Stomach smooth muscle (tissue), 2 donors: Measurements from ENCODE around the gene KIF5A.
"Not testable (repeated sequence)": the region's sequence is repeated elsewhere in the genome, so short reads cannot be mapped to it uniquely, and the experiment has no call there.

ENCODE experiments used
- H3K27ac ChIP-seq: one replicate; pipeline ENCODE4 v1.7.0; 2013; ENCODE audit warnings: mild to moderate bottlenecking, low read length, inconsistent platforms
- H3K27me3 ChIP-seq, 2 donors: one replicate each; pipeline ENCODE4 v1.7.0; 2013; ENCODE audit warnings: low read length in 2 of 2; ENCODE audit not compliant: insufficient read depth in 2 of 2, control insufficient read depth in 1 of 2
- H3K36me3 ChIP-seq, 2 donors: one replicate each; pipeline ENCODE4 v1.7.0; 2013; ENCODE audit warnings: low read length in 2 of 2; ENCODE audit not compliant: control insufficient read depth in 2 of 2, insufficient read depth in 2 of 2
- H3K4me1 ChIP-seq: one replicate; pipeline ENCODE4 v1.7.0; 2013; ENCODE audit warnings: low read length; ENCODE audit not compliant: control insufficient read depth, insufficient read depth
- H3K4me3 ChIP-seq, 2 donors: one replicate each; pipeline ENCODE4 v1.7.0; 2013; ENCODE audit warnings: low read length in 2 of 2
- H3K9ac ChIP-seq, 2 donors: one replicate each; pipeline ENCODE4 v1.7.0; 2013; ENCODE audit warnings: low read length in 2 of 2, mild to moderate bottlenecking in 1 of 2
- H3K9me3 ChIP-seq, 2 donors: one replicate each; pipeline ENCODE4 v1.7.0; 2013; ENCODE audit warnings: low read length in 2 of 2; ENCODE audit not compliant: control insufficient read depth in 2 of 2
- donor health status: healthy.
- donor health status: Pancreatic carcinoma.

The KIF5A gene

DNA sequence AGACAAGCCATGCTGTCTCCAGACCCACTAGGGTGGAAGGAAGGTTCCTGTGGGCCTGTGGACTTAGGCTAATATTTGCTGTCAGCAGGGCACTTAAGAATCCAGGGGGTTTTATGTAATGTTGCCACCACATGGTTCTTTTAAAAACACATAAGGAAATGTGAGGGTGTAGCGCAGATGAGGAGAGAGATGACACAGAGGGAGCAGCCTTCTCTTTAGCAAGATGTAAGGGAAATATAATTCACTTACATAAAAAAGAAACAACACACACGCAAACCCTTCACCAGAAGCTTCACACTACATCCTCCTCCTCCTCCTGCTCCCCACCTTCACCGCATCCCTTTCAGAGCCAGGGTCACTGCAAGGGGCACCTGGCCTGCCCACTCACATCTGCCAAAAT is 36.3 kb downstream of the KIF5A start:
- Histone ChIP-seq H3K36me3 (no peaks in the 10 kb centered on the region), H3K27me3 (peaks cover 0 to 3% of the 10 kb centered on the region in 2 donors), H3K9me3 (no peaks in the 10 kb centered on the region)

DNA sequence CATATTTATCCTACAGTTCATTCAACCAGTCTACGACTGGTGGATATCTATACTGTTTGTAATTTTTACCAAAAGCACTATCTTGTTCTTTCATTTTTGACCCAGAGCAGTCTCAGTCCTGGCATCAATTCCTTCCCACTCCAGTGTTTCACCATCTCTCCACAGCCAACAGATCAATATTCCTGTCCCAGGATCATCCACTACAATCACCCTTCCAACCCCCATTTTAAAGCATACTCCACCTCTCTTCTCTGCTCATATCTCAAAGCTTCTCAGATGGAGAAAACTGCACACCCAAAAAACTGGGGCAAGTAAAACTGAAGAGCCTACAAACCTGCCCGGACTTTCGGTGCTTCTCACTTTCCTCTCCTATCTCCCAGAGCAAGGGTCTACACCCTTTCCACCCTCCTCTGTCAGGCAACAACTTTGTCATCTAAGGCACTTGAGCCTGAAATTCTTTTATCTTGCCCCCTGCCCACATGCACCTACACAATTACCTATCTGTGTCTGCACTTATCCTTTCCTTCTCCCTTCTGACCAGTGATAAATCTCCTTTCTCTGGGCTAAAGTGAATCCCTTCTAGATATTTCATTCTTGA is 37.1 kb downstream of the KIF5A start:
- Histone ChIP-seq H3K27ac (no peak overlapping the region), H3K4me1 (peaks cover 11% of the 10 kb centered on the region), H3K36me3 (no peaks in the 10 kb centered on the region), H3K9me3 (no peaks in the 10 kb centered on the region), H3K9ac (no peak overlapping the region), H3K27me3 (peaks cover 0 to 3% of the 10 kb centered on the region in 2 donors), H3K4me3 (no peak overlapping the region)

More for the DNA sequence above, 36.3 kb downstream of the KIF5A start:
- Histone ChIP-seq H3K9ac (no peak overlapping the region), H3K4me1 (peaks cover 7% of the 10 kb centered on the region), H3K27ac (no peak overlapping the region), H3K4me3 (no peak overlapping the region)

- H3K27ac ChIP-seq, H3K4me3 ChIP-seq, H3K9ac ChIP-seq, H3K9me3 ChIP-seq, H3K27me3 ChIP-seq, H3K36me3 ChIP-seq: not testable (repeated sequence)
- peaks cover 15% of the 10 kb centered on the region for H3K4me1 ChIP-seq
Measured at GRCh38 chr12:57588951-57589610, 39.2 kb downstream of the KIF5A start.

DNA sequence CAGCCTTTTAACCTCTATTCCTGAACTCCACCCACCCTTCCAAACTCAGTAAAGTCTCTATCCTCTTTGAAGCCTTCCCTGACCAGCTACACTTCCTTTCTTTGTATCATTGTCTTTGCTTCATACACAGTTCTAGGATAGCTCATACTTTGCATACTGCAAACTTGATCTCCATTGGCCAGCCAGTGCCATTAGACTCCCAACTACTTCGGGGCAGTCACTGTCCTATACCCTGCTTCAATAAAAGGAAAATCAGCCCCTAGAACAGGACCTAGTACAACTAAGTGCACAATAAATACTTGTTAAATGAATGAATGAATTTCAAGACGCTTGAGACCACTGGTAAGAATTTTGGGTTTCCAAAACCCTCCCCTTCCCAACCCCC is 40.6 kb downstream of the KIF5A start:
- H3K36me3 ChIP-seq = peaks cover 0 to 7% of the 10 kb centered on the region in 2 donors
- peak overlapping the region; percentile 67 to 80 for H3K9ac ChIP-seq
- peaks cover 15% of the 10 kb centered on the region for H3K4me1 ChIP-seq
- peak overlapping the region; percentile 55 for H3K27ac ChIP-seq
- peak overlapping the region; percentile 88 to 92 for H3K4me3 ChIP-seq
- no peaks in the 10 kb centered on the region for H3K9me3 ChIP-seq
- H3K27me3 ChIP-seq = no peaks in the 10 kb centered on the region

DNA sequence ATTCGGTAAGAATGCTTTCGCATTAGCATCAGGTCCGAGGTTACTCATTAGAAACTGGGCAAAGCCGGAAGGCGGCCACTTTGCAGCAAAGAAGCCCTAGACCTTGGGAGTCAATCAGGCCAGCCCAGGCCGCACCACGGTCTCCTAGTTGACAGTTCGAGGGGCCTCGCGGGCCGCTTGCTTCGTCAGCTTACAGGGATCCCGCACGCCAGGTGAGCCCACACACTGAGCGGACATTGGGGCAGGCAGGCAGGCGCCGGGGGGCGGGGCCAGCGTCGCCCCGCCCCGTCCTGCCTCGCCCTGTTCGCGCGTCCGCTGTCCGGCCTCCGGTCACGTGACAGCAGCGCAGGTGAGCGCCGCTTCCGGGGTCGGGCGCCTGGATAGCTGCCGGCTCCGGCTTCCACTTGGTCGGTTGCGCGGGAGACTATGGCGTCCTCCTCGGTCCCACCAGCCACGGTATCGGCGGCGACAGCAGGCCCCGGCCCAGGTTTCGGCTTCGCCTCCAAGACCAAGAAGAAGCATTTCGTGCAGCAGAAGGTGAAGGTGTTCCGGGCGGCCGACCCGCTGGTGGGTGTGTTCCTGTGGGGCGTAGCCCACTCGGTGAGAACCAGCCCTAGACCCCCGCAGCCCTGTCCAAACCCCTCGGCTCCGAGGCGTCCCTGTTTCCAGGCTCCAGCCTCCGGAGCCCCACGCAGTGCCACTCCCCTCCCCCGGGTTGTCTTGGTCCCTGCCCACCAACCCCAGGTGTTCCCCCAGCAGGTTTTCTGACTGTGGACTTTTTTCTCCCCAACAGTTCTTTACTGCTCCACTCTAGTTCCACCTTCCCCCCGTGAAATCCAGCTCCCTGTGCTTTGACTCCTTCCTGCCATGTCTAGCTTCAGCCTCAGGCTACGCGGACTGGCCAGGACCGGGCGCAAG is 41.3 kb downstream of the KIF5A start, which contains the start of gene PIP4K2C:
Gene PIP4K2C, plus strand, starts transcription at position 329 of the 918 bp plus-strand sequence. Its CDS starts 98 bp downstream, at position 427.
- H3K4me3 ChIP-seq = peak within 1 kb of the TSS; percentile 88 to 92
- peaks cover 15% of the 10 kb centered on the region for H3K4me1 ChIP-seq
- no peaks in the 10 kb centered on the region for H3K27me3 ChIP-seq
- peak within 1 kb of the TSS; percentile 67 to 80 for H3K9ac ChIP-seq
- H3K9me3 ChIP-seq = no peaks in the 10 kb centered on the region
- H3K27ac ChIP-seq = peak within 1 kb of the TSS; percentile 55
- H3K36me3 ChIP-seq = peaks cover 4 to 13% of the 10 kb centered on the region in 2 donors

DNA sequence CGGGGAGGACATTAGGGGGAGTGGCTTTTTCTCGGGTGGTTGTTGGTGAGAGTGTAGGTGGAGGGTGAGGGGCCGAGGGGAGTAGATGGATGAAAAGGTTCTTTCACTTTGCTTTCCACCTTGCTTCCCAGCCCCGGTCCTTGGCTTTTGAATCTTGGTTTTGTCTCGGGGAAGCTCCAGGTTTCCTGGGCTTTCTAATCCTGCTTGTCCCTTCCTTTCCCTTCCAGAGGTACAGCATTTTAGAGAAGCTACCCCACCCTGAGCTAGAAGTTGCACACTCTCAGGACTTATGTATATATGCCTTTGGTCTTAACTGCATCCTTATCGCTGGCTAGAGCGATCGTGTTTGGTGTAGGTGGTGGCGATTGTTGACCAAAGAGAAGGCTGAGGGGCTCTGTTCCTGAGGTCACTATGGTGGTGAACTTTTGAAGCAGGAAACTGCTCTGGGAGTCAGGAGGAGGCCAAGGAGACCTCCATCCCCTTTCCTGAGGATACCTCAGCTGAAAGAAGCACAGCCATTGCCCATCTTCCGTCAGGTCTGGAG is 42.0 kb downstream of the KIF5A start:
- Histone ChIP-seq H3K27ac (peak overlapping the region; percentile 55), H3K4me1 (peaks cover 15% of the 10 kb centered on the region), H3K27me3 (no peaks in the 10 kb centered on the region), H3K4me3 (peak overlapping the region; percentile 88 to 92), H3K9ac (peak overlapping the region; percentile 67 to 80), H3K9me3 (no peaks in the 10 kb centered on the region), H3K36me3 (peaks cover 4 to 20% of the 10 kb centered on the region in 2 donors)

- peaks cover 8 to 21% of the 10 kb centered on the region in 2 donors for H3K36me3 ChIP-seq
- no peak overlapping the region for H3K9ac ChIP-seq
- peaks cover 15% of the 10 kb centered on the region for H3K4me1 ChIP-seq
- no peak overlapping the region for H3K4me3 ChIP-seq
- no peak overlapping the region for H3K27ac ChIP-seq
- no peaks in the 10 kb centered on the region for H3K27me3 ChIP-seq
- no peaks in the 10 kb centered on the region for H3K9me3 ChIP-seq
Measured at GRCh38 chr12:57592551-57593165, 42.8 kb downstream of the KIF5A start.

GRCh38 chr12:57593187-57593586 is 43.3 kb downstream of the KIF5A start:
- Histone ChIP-seq H3K4me1 (peaks cover 15% of the 10 kb centered on the region), H3K27me3 (no peaks in the 10 kb centered on the region), H3K9ac (no peak overlapping the region), H3K4me3 (no peak overlapping the region), H3K27ac (no peak overlapping the region), H3K36me3 (peaks cover 10 to 21% of the 10 kb centered on the region in 2 donors), H3K9me3 (no peaks in the 10 kb centered on the region)

DNA sequence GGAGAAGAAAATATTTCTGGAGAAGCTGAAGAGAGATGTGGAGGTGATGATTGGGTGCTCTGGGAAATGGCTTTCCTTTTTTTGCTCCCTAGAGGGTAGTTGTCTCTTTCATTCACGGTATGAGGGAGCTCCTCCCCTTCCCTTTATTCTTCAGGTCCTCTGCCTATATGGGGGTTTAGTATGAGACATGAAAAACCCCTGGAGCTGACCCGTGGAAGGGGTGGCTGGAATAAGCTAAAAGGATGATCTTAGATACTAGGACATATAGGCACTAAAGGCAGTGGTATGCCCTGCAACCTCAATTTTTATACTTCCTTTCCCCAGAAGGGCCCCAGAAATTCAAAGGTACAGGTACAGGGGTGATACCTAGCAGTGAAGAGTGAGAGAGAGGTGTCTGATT is 50.6 kb downstream of the KIF5A start:
- no peaks in the 10 kb centered on the region for H3K27me3 ChIP-seq
- H3K27ac ChIP-seq = no peak overlapping the region
- peaks cover 17% of the 10 kb centered on the region for H3K4me1 ChIP-seq
- peaks cover 16 to 44% of the 10 kb centered on the region in 2 donors for H3K36me3 ChIP-seq
- H3K9ac ChIP-seq = no peak overlapping the region
- no peaks in the 10 kb centered on the region for H3K9me3 ChIP-seq
- H3K4me3 ChIP-seq = no peak overlapping the region

DNA sequence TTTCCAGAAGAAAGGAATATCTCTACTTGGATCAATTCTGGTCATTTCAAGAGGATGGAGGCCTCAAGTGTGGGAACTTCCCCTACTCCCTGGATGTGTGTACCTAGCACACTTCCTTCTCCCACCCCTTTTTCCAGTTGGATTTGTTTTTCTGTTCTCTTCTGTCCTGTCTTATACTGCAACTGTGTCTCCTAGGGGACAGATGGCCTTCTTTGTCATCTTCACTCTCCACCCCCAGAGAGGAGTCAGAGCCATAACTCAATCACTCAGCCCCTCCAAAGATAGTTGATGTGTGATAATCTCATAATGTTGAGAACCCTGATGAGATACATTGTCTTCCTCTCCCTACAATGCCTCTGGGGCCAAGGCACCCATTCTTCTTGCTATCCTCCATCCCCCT is 52.7 kb downstream of the KIF5A start:
- Histone ChIP-seq H3K4me1 (peaks cover 26% of the 10 kb centered on the region), H3K4me3 (no peak overlapping the region), H3K9me3 (no peaks in the 10 kb centered on the region), H3K9ac (no peak overlapping the region), H3K36me3 (peaks cover 9 to 34% of the 10 kb centered on the region in 2 donors), H3K27ac (peak overlapping the region; percentile 31), H3K27me3 (no peaks in the 10 kb centered on the region)
